ENCODE measurements around the gene TMEM131L. TPM values are rescaled to one million over a fixed set of nuclear protein-coding genes. Genes with fewer than 3 reads are reported as not detected.

Gene TMEM131L
- polyA plus RNA-seq, 3 donors = 11.2 to 58.3 (median 26.0) TPM

- H3K9ac ChIP-seq (ENCODE audit: insufficient read depth, low read length, poor library complexity, severe bottlenecking) = no peak overlapping the region
These were observed 61.5 kb downstream of the TMEM131L start for GRCh38 chr4:153527690-153528089.

GRCh38 chr4:153528705-153529485 lies 62.7 kb downstream of the TMEM131L start:
- no peak for DNase-seq
- Histone ChIP-seq H3K4me2 (replicated peaks; ENCODE audit: extremely low read depth, low read length, poor library complexity, severe bottlenecking) (peak overlapping the region; percentile 41), H3K36me3 (replicated peaks in 1 of 2; ENCODE audit: control insufficient read depth in 1 of 2, insufficient read depth in 2 of 2, low read length in 2 of 2) (peaks cover 0 to 15% of the 10 kb centered on the region in 2 donors), H3K27ac (ENCODE audit: low read depth in 1 of 2, low read length in 2 of 2) (peak overlapping the region; percentile 19 to 78), H2AFZ (ENCODE audit: insufficient read depth, low read depth, low read length, poor library complexity, severe bottlenecking) (no peak overlapping the region), H3K27me3 (ENCODE audit: control insufficient read depth in 2 of 2, insufficient read depth in 2 of 2, low read length in 2 of 2) (no peaks in the 10 kb centered on the region), H3K9me3 (replicated peaks in 1 of 2; ENCODE audit: control insufficient read depth in 1 of 2, insufficient read depth in 1 of 2, low read length in 2 of 2) (no peaks in the 10 kb centered on the region), H3K4me3 (replicated peaks in 1 of 3; ENCODE audit: low read depth in 2 of 3, low read length in 3 of 3) (peak overlapping the region in 1 of 3 experiments; percentile 33), H3K79me2 (ENCODE audit: insufficient read depth, low read length) (peaks cover 99% of the 10 kb centered on the region), H4K20me1 (ENCODE audit: insufficient read depth, low read length) (peaks cover 100% of the 10 kb centered on the region), H3K4me1 (ENCODE audit: control insufficient read depth in 1 of 2, insufficient read depth in 2 of 2, low read length in 2 of 2) (peaks cover 70 to 75% of the 10 kb centered on the region in 2 donors), H3K9ac (ENCODE audit: insufficient read depth, low read length, poor library complexity, severe bottlenecking) (no peak overlapping the region)
- H3K27ac Mint-ChIP-seq = peak overlapping the region; percentile 16 to 86 (median 79)
- no peak overlapping the region for H3K4me3 Mint-ChIP-seq
- peaks cover 14 to 21% of the 10 kb centered on the region in 2 donors for H3K36me3 Mint-ChIP-seq
- peaks cover 76% of the 10 kb centered on the region for H3K4me1 Mint-ChIP-seq
- peaks cover 0 to 3% (median 0%) of the 10 kb centered on the region in 7 donors for H3K9me3 Mint-ChIP-seq
- intact Hi-C loops (cut with micrococcal nuclease) = no loop called here
- no peaks in the 10 kb centered on the region for H3K27me3 Mint-ChIP-seq (ENCODE audit: low read depth in 3 of 3)
- WGBS (ENCODE audit: insufficient coverage) = 86% methylated on average over 2 of the region's 6 CpGs
- TF ChIP-seq CTCF (IDR thresholded peaks at IDR 0.05) = no peak

More at GRCh38 chr4:153527690-153528089, 61.5 kb downstream of the TMEM131L start:
- H3K4me1 ChIP-seq (ENCODE audit: control insufficient read depth in 1 of 2, insufficient read depth in 2 of 2, low read length in 2 of 2) = peaks cover 82 to 87% of the 10 kb centered on the region in 2 donors
- H3K9me3 ChIP-seq (replicated peaks in 1 of 2; ENCODE audit: control insufficient read depth in 1 of 2, insufficient read depth in 1 of 2, low read length in 2 of 2) = no peaks in the 10 kb centered on the region
- H3K27me3 Mint-ChIP-seq (ENCODE audit: low read depth in 3 of 3) = peaks cover 0 to 1% (median 0%) of the 10 kb centered on the region in 3 donors
- peaks cover 97% of the 10 kb centered on the region for H3K79me2 ChIP-seq (ENCODE audit: insufficient read depth, low read length)
- H3K4me2 ChIP-seq (replicated peaks; ENCODE audit: extremely low read depth, low read length, poor library complexity, severe bottlenecking) = no peak overlapping the region
- H3K36me3 Mint-ChIP-seq = peaks cover 13 to 14% of the 10 kb centered on the region in 2 donors
- no peak overlapping the region for H3K4me3 Mint-ChIP-seq
- no peak for TF ChIP-seq CTCF (IDR thresholded peaks at IDR 0.05)
- H3K4me3 ChIP-seq (replicated peaks in 1 of 3; ENCODE audit: low read depth in 2 of 3, low read length in 3 of 3) = no peak overlapping the region
- intact Hi-C loops (cut with micrococcal nuclease) = no loop called here
- H2AFZ ChIP-seq (ENCODE audit: insufficient read depth, low read depth, low read length, poor library complexity, severe bottlenecking) = no peak overlapping the region
- H4K20me1 ChIP-seq (ENCODE audit: insufficient read depth, low read length) = peaks cover 100% of the 10 kb centered on the region
- H3K27ac Mint-ChIP-seq = peak overlapping the region in 4 of 7 donors; percentile 33 to 71 (median 54)
- H3K36me3 ChIP-seq (replicated peaks in 1 of 2; ENCODE audit: control insufficient read depth in 1 of 2, insufficient read depth in 2 of 2, low read length in 2 of 2) = peaks cover 0 to 9% of the 10 kb centered on the region in 2 donors
- H3K9me3 Mint-ChIP-seq = peaks cover 0 to 3% (median 0%) of the 10 kb centered on the region in 7 donors
- peaks cover 88% of the 10 kb centered on the region for H3K4me1 Mint-ChIP-seq
- no peaks in the 10 kb centered on the region for H3K27me3 ChIP-seq (ENCODE audit: control insufficient read depth in 2 of 2, insufficient read depth in 2 of 2, low read length in 2 of 2)
- 72% methylated on average over 7 of the region's 11 CpGs for WGBS (ENCODE audit: insufficient coverage)
- DNase-seq = no peak
- H3K27ac ChIP-seq (ENCODE audit: low read depth in 1 of 2, low read length in 2 of 2) = peak overlapping the region in 1 of 2 donors; percentile 55

Data from CD14-positive monocyte (primary cell).